ENCODE data around the gene CNTLN. TPM values are rescaled to one million over a fixed set of nuclear protein-coding genes. Genes with fewer than 3 reads are reported as not detected.
A peak's percentile ranks its signal among the peaks of the same experiment; 100 is the strongest.

The CNTLN gene
- total and polyA plus RNA-seq, 2 experiments from 2014 or later, result 17.7 to 21.8 TPM

DNA sequence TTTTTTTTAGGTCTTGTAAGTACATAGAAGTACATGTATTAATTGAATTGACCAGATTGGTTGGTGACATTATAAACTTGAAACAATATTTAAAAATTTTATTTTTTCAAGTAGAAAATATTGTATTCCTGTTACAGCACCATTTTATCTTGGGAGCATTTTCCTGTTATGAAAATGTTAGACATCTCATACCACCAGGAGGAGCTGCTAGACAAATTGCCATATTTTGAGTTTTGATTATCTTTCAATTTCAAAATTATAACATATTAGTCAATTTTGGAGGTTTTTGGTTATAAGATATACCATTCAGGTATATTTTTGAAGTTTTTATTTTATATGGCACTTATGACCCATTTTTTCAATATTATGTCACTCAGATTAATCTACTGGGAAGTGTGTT is 84.4 kb downstream of the CNTLN start:
- H3K27me3 ChIP-seq (ENCODE audit: insufficient read depth), result no peaks in the 10 kb centered on the region
- Mint-ChIP-seq H3K9me3 (peaks cover 20% of the 10 kb centered on the region), H3K27me3 (ENCODE audit: insufficient read depth, low read depth, poor library complexity) (no peaks in the 10 kb centered on the region), H3K4me1 (no peaks in the 10 kb centered on the region; the same call in 2 of the 3 replicates), H3K4me3 (no peak overlapping the region), H3K36me3 (ENCODE audit: low read depth) (peaks cover 11% of the 10 kb centered on the region), H3K27ac (0 out of 2 replicates have a peak overlapping the region, but pooled peaks have one; percentile 13)
- peaks cover 13% of the 10 kb centered on the region for H3K4me1 ChIP-seq (ENCODE audit: insufficient read depth)
- H3K4me3 ChIP-seq, result no peak overlapping the region
- H2AFZ ChIP-seq, result no peak overlapping the region
- H3K9me2 ChIP-seq (ENCODE audit: insufficient read depth), result no peaks in the 10 kb centered on the region
- DNase-seq (ENCODE audit: low spot score) (no peak), ATAC-seq (no peak)
- peaks cover 12% of the 10 kb centered on the region; the same call in 1 of the 2 replicates for H3K79me2 ChIP-seq (replicated peaks; ENCODE audit: insufficient read depth)
- no peak for TF ChIP-seq POLR2AphosphoS5 (IDR thresholded peaks at IDR 0.05; ENCODE audit: low read depth)
- TF ChIP-seq CTCF (conservative IDR thresholded peaks at IDR 0.05; ENCODE audit: low read depth in 2 of 2), result peak in 1 of 2 experiments; percentile 42; a peak in 3 of 4 replicates
- TF ChIP-seq EZH2 (IDR thresholded peaks at IDR 0.05; ENCODE audit: low read depth, unreplicated experiment), result no peak
- TF ChIP-seq, protein P1, sequence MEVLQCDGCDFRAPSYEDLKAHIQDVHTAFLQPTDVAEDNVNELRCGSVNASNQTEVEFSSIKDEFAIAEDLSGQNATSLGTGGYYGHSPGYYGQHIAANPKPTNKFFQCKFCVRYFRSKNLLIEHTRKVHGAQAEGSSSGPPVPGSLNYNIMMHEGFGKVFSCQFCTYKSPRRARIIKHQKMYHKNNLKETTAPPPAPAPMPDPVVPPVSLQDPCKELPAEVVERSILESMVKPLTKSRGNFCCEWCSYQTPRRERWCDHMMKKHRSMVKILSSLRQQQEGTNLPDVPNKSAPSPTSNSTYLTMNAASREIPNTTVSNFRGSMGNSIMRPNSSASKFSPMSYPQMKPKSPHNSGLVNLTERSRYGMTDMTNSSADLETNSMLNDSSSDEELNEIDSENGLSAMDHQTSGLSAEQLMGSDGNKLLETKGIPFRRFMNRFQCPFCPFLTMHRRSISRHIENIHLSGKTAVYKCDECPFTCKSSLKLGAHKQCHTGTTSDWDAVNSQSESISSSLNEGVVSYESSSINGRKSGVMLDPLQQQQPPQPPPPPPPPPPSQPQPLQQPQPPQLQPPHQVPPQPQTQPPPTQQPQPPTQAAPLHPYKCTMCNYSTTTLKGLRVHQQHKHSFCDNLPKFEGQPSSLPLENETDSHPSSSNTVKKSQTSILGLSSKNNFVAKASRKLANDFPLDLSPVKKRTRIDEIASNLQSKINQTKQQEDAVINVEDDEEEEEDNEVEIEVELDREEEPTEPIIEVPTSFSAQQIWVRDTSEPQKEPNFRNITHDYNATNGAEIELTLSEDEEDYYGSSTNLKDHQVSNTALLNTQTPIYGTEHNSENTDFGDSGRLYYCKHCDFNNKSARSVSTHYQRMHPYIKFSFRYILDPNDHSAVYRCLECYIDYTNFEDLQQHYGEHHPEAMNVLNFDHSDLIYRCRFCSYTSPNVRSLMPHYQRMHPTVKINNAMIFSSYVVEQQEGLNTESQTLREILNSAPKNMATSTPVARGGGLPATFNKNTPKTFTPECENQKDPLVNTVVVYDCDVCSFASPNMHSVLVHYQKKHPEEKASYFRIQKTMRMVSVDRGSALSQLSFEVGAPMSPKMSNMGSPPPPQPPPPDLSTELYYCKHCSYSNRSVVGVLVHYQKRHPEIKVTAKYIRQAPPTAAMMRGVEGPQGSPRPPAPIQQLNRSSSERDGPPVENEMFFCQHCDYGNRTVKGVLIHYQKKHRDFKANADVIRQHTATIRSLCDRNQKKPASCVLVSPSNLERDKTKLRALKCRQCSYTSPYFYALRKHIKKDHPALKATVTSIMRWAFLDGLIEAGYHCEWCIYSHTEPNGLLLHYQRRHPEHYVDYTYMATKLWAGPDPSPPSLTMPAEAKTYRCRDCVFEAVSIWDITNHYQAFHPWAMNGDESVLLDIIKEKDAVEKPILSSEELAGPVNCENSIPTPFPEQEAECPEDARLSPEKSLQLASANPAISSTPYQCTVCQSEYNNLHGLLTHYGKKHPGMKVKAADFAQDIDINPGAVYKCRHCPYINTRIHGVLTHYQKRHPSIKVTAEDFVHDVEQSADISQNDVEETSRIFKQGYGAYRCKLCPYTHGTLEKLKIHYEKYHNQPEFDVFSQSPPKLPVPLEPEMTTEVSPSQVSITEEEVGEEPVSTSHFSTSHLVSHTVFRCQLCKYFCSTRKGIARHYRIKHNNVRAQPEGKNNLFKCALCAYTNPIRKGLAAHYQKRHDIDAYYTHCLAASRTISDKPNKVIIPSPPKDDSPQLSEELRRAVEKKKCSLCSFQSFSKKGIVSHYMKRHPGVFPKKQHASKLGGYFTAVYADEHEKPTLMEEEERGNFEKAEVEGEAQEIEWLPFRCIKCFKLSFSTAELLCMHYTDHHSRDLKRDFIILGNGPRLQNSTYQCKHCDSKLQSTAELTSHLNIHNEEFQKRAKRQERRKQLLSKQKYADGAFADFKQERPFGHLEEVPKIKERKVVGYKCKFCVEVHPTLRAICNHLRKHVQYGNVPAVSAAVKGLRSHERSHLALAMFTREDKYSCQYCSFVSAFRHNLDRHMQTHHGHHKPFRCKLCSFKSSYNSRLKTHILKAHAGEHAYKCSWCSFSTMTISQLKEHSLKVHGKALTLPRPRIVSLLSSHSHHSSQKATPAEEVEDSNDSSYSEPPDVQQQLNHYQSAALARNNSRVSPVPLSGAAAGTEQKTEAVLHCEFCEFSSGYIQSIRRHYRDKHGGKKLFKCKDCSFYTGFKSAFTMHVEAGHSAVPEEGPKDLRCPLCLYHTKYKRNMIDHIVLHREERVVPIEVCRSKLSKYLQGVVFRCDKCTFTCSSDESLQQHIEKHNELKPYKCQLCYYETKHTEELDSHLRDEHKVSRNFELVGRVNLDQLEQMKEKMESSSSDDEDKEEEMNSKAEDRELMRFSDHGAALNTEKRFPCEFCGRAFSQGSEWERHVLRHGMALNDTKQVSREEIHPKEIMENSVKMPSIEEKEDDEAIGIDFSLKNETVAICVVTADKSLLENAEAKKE (CRISPR knock-in tag; IDR thresholded peaks at IDR 0.05), result no peak
- H4K20me1 ChIP-seq (replicated peaks; ENCODE audit: insufficient read depth), result no peaks in the 10 kb centered on the region
- no peaks in the 10 kb centered on the region for H3K36me3 ChIP-seq (ENCODE audit: insufficient read depth)
- H3K4me2 ChIP-seq, result no peak overlapping the region
- H3K27ac ChIP-seq (ENCODE audit: low read depth), result no peak overlapping the region
- H3F3A ChIP-seq (replicated peaks; ENCODE audit: low read depth), result no peaks in the 10 kb centered on the region
